HCT116 (cell line): ENCODE data around the gene APAF1. TPM values are rescaled to one million over a fixed set of nuclear protein-coding genes. Genes with fewer than 3 reads are reported as not detected.

Experiments
- ATAC-seq: fragments of 200-7000 bp; cut with Tn5 transposase; 2 replicates; pipeline ENCODE4 v1.9.1; 2020; ENCODE audit warnings: mild to moderate bottlenecking, moderate library complexity
- BruUV-seq: library from RNA; stranded (reverse); fragments of 400-500 nt; replicated peaks from 2 replicates; lab custom pipeline; 2021; lab: Mats Ljungman, UMichigan
- CTCF ChIA-PET: fragments of 300-600 bp; sonication (Branson Sonifier 250); formaldehyde crosslinking; loops from one replicate; lab custom pipeline; 2021; ENCODE audit warnings: antibody characterized with exemption; lab: Charles Lee
- POLR2A ChIA-PET: fragments of 300-600, 350-600 bp; sonication (Branson Sonifier 250); formaldehyde crosslinking; loops from one replicate; lab custom pipeline; 2021; ENCODE audit warnings: antibody characterized with exemption; lab: Charles Lee
- RAD21 ChIA-PET, 2 experiments: fragments of 300-600 bp; sonication (Branson Sonifier 250); formaldehyde crosslinking; loops; one replicate each; lab custom pipeline; 2023; ENCODE audit warnings: low total read pairs in 2 of 2; ENCODE audit not compliant: uncharacterized antibody in 2 of 2, unreplicated experiment in 2 of 2, low non-redundant PET in 1 of 2; lab: Charles Lee
- DNase-seq: peaks from one replicate; pipeline ENCODE4 v3.0.0-alpha.2; 2010; ENCODE audit warnings: low read depth, low spot score
- H2AFZ ChIP-seq: fragments of 200-600 bp; shearing (Covaris generic), sonication (generic); 2 replicates; pipeline ENCODE4 v1.6.1; 2017; ENCODE audit warnings: low read depth, mixed run types, mixed read lengths, antibody characterized with exemption, low read length; ENCODE audit not compliant: poor library complexity, severe bottlenecking
- H3K27ac ChIP-seq: 2 replicates; pipeline ENCODE4 v1.5.1; 2012; ENCODE audit warnings: low read depth, low read length
- H3K27me3 ChIP-seq: fragments of 200-600 bp; sonication (generic); 2 replicates; pipeline ENCODE4 v1.6.1; 2016; ENCODE audit warnings: mixed run types, low read length, mixed read lengths; ENCODE audit not compliant: insufficient read depth
- H3K36me3 ChIP-seq, 2 experiments: fragments of 200-500 bp in 1 of 2; fragments of 200-600 bp in 1 of 2; sonication (Bioruptor generic) in 1 of 2; sonication (generic) in 1 of 2; 2 replicates each; pipeline versions ENCODE4 v1.5.1 to v1.6.1; 2014 to 2016; ENCODE audit warnings: low read length in 2 of 2, inconsistent platforms in 1 of 2, mixed read lengths in 1 of 2, mixed run types in 1 of 2; ENCODE audit not compliant: insufficient read depth in 2 of 2, control insufficient read depth in 1 of 2
- H3K4me1 ChIP-seq, 2 experiments: fragments of 200-600 bp in 1 of 2; sonication (generic) in 1 of 2; 2 replicates each; pipeline versions ENCODE4 v1.5.1 to v1.6.1; 2012 to 2017; ENCODE audit warnings: low read length in 2 of 2, inconsistent platforms in 1 of 2, mild to moderate bottlenecking in 1 of 2, mixed read lengths in 1 of 2, mixed run types in 1 of 2, moderate library complexity in 1 of 2; ENCODE audit not compliant: insufficient read depth in 2 of 2, control insufficient read depth in 1 of 2
- H3K4me2 ChIP-seq: fragments of 200-600 bp; sonication (generic); 2 replicates; pipeline ENCODE4 v1.6.1; 2017; ENCODE audit warnings: mixed run types, low read length, mixed read lengths
- H3K4me3 ChIP-seq, 2 experiments: fragments of 200-600 bp in 1 of 2; sonication (generic) in 1 of 2; replicated peaks in 1 of 2; 2 replicates each; pipeline ENCODE4 v1.5.1; 2011 to 2016; ENCODE audit warnings: low read length in 2 of 2, control low read depth in 1 of 2, low read depth in 1 of 2, mild to moderate bottlenecking in 1 of 2, mixed read lengths in 1 of 2, mixed run types in 1 of 2
- H3K79me2 ChIP-seq: fragments of 200-600 bp; sonication (generic); 2 replicates; pipeline ENCODE4 v1.6.1; 2017; ENCODE audit warnings: mild to moderate bottlenecking, mixed run types, low read length, moderate library complexity, mixed read lengths; ENCODE audit not compliant: insufficient read depth
- H3K9ac ChIP-seq: fragments of 200-600 bp; sonication (generic); 2 replicates; pipeline ENCODE4 v1.6.1; 2016; ENCODE audit warnings: low read length, mixed read lengths
- H3K9me2 ChIP-seq: fragments of 200-600 bp; sonication (generic), shearing (Covaris generic); 2 replicates; pipeline ENCODE4 v1.6.1; 2017; ENCODE audit warnings: mixed run types, mild to moderate bottlenecking, moderate library complexity; ENCODE audit not compliant: insufficient read depth
- H3K9me3 ChIP-seq, 2 experiments: fragments of 200-500 bp in 1 of 2; fragments of 200-600 bp in 1 of 2; sonication (Bioruptor generic) in 1 of 2; sonication (generic) in 1 of 2; 2 replicates each; pipeline ENCODE4 v1.6.1; 2014 to 2017; ENCODE audit warnings: low read length in 2 of 2, mixed read lengths in 2 of 2, inconsistent platforms in 1 of 2, low read depth in 1 of 2, mild to moderate bottlenecking in 1 of 2, mixed run types in 1 of 2, moderate library complexity in 1 of 2; ENCODE audit not compliant: control insufficient read depth in 1 of 2, insufficient read depth in 1 of 2
- H4K20me1 ChIP-seq: fragments of 200-600 bp; sonication (generic), shearing (Covaris generic); 2 replicates; pipeline ENCODE4 v1.6.1; 2017; ENCODE audit warnings: mixed run types, mild to moderate bottlenecking, moderate library complexity; ENCODE audit not compliant: insufficient read depth
- ATF3 ChIP-seq: IDR thresholded peaks from 2 replicates; pipeline ENCODE4 v1.6.1; 2012
- CTCF ChIP-seq, 3 experiments: fragments of 200-600 bp in 1 of 3; sonication (generic) in 1 of 3; IDR thresholded peaks in 2 of 3; conservative IDR thresholded peaks in 1 of 3; 2 replicates each; pipeline ENCODE4 v1.5.1; 2012 to 2017; ENCODE audit warnings: low read depth in 2 of 3, low read length in 2 of 3, antibody characterized with exemption in 1 of 3, borderline replicate concordance in 1 of 3, control low read depth in 1 of 3, mild to moderate bottlenecking in 1 of 3, mixed read lengths in 1 of 3, mixed run types in 1 of 3, moderate library complexity in 1 of 3; ENCODE audit not compliant: insufficient read depth in 1 of 3
- EZH2 ChIP-seq: fragments of 200-600 bp; sonication (generic); IDR thresholded peaks from 2 replicates; pipeline ENCODE4 v1.6.1; 2017; ENCODE audit warnings: antibody characterized with exemption, mixed run types
- JUND ChIP-seq: IDR thresholded peaks from 2 replicates; pipeline ENCODE4 v1.6.1; 2012
- POLR2A ChIP-seq: IDR thresholded peaks from 2 replicates; pipeline ENCODE4 v1.7.0; 2011; ENCODE audit warnings: borderline replicate concordance; ENCODE audit not compliant: insufficient read depth, insufficient read length; ENCODE audit errors: extremely low read depth
- POLR2AphosphoS5 ChIP-seq: IDR thresholded peaks from 2 replicates; pipeline ENCODE4 v1.6.1; 2011; ENCODE audit warnings: mild to moderate bottlenecking, low read depth, low read length, moderate library complexity
- RAD21 ChIP-seq: IDR thresholded peaks from 2 replicates; pipeline ENCODE4 v1.6.1; 2012; ENCODE audit warnings: low read depth, mild to moderate bottlenecking
- SIN3A ChIP-seq: IDR thresholded peaks from 2 replicates; pipeline ENCODE4 v1.6.1; 2012; ENCODE audit warnings: low read depth
- SRF ChIP-seq: IDR thresholded peaks from 2 replicates; pipeline ENCODE4 v1.6.1; 2012; ENCODE audit warnings: low read depth
- TCF7L2 ChIP-seq: IDR thresholded peaks from 2 replicates; pipeline ENCODE4 v1.7.0; 2011; ENCODE audit warnings: borderline replicate concordance, inconsistent platforms; ENCODE audit not compliant: insufficient read depth, insufficient read length; ENCODE audit errors: extremely low read depth
- YY1 ChIP-seq: IDR thresholded peaks from 2 replicates; pipeline ENCODE4 v1.6.1; 2011; ENCODE audit warnings: low read length, low read depth, moderate library complexity, mild to moderate bottlenecking; ENCODE audit not compliant: insufficient replicate concordance; ENCODE audit errors: extremely low read depth
- ZNF274 ChIP-seq: fragments of 200-500 bp; sonication (Bioruptor generic); IDR thresholded peaks from 2 replicates; pipeline ENCODE4 v1.6.1; 2014; ENCODE audit warnings: mild to moderate bottlenecking, low read depth, low read length, inconsistent platforms
- intact Hi-C: fragments of 100-400 bp; cut with micrococcal nuclease; formaldehyde crosslinking; loops from 2 replicates; pipeline ENCODE4 v1.10.0; 2022
- total RNA-seq: library from RNA; stranded (reverse); gene quantifications from one replicate; pipeline ENCODE4 v1.2.1, GENCODE V29; 2021; ENCODE audit not compliant: unreplicated experiment
- TF ChIP-seq, protein P1 (sequence below): IDR thresholded peaks from 2 replicates; pipeline ENCODE4 v1.6.1; 2012

APAF1 gene
- total RNA-seq, 1 experiment from 2014 or later: 13.9 TPM

GRCh38 chr12:98686603-98687002 lies 41.5 kb downstream of the APAF1 start:
- Histone ChIP-seq H3K27ac (no peak overlapping the region), H3K9me2 (no peaks in the 10 kb centered on the region), H2AFZ (no peak overlapping the region), H3K4me2 (no peak overlapping the region), H3K9ac (no peak overlapping the region), H3K4me3 (no peak overlapping the region), H3K9me3 (no peaks in the 10 kb centered on the region), H4K20me1 (no peaks in the 10 kb centered on the region), H3K4me1 (no peaks in the 10 kb centered on the region), H3K36me3 (peaks cover 0 to 28% of the 10 kb centered on the region in 2 experiments; a peak in 2 of 4 replicates), H3K79me2 (no peaks in the 10 kb centered on the region), H3K27me3 (no peaks in the 10 kb centered on the region)
- DNase-seq (no peak), ATAC-seq (no peak)
- ChIA-PET RAD21 (no interaction called here), POLR2A (no interaction called here), CTCF (no interaction called here)
- no TSS peak for BruUV-seq
- TF ChIP-seq EZH2 (no peak), JUND (no peak), ZNF274 (no peak), SIN3A (no peak), YY1 (no peak), POLR2A (no peak)
- intact Hi-C loops: no loop called here

- ChIA-PET POLR2A (interaction anchor here (0.9 kb wide), 1 partner anchor 41 kb away, joined by 3 read pairs; no protein-coding TSS in a partner anchor), CTCF (no interaction called here), RAD21 (no interaction called here)
- Histone ChIP-seq H4K20me1 (no peaks in the 10 kb centered on the region), H3K79me2 (no peaks in the 10 kb centered on the region), H3K27me3 (no peaks in the 10 kb centered on the region), H3K27ac (no peak overlapping the region), H3K9me2 (no peaks in the 10 kb centered on the region), H2AFZ (no peak overlapping the region), H3K9ac (no peak overlapping the region), H3K4me1 (no peaks in the 10 kb centered on the region), H3K4me2 (no peak overlapping the region), H3K9me3 (no peaks in the 10 kb centered on the region), H3K36me3 (peaks cover 0 to 6% of the 10 kb centered on the region in 2 experiments; a peak in 2 of 4 replicates), H3K4me3 (no peak overlapping the region)
- BruUV-seq: no TSS peak
- DNase-seq (no peak), ATAC-seq (no peak)
- TF ChIP-seq POLR2AphosphoS5 (no peak), POLR2A (no peak), SIN3A (no peak), RAD21 (no peak), TCF7L2 (no peak), SRF (no peak), CTCF (IDR thresholded peaks at IDR 0.05 in 2 of 3, conservative IDR thresholded peaks at IDR 0.05 in 1 of 3; ENCODE audit: borderline replicate concordance in 1 of 3, insufficient read depth in 1 of 3, low read depth in 2 of 3, low read length in 2 of 3) (no peak), ATF3 (no peak)
- TF ChIP-seq, protein P1, sequence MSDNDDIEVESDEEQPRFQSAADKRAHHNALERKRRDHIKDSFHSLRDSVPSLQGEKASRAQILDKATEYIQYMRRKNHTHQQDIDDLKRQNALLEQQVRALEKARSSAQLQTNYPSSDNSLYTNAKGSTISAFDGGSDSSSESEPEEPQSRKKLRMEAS: no peak
- intact Hi-C loops: no loop called here
These were observed 46.3 kb downstream of the APAF1 start for GRCh38 chr12:98691351-98691750.
